ENCODE results near the gene CFAP43. TPM values are rescaled to one million over a fixed set of nuclear protein-coding genes. Genes with fewer than 3 reads are reported as not detected.
A peak's percentile ranks its signal among the peaks of the same experiment; 100 is the strongest.

Gene CFAP43
- total RNA-seq, 1 donor from 2014 or later: 0.56 TPM

DNA sequence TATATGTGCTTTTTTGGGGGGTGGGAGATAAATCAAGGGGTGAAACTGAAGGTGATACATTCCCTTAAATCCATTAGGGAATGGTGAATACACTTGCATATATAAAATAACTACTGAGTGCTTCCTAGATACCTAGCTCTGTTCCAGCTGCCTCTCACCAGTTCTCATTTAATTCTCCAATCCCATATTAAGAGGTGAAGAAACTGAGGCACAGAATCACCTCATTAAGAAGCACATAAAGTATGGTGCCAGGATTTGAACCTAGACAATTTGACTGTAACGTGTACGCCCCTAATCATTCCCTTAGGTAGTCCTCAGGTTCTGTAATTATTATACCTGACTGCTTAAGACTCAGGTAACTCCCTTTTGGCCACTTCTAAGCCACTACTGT is 111.7 kb downstream of the CFAP43 start:
- H3K4me3 Mint-ChIP-seq (ENCODE audit: unreplicated experiment): peak overlapping the region; percentile 92
- H3K9me3 Mint-ChIP-seq (ENCODE audit: unreplicated experiment): no peaks in the 10 kb centered on the region
- no peak for TF ChIP-seq CTCF (IDR thresholded peaks at IDR 0.05; ENCODE audit: unreplicated experiment)
- DNase-seq (ENCODE audit: low spot score): no peak
- peaks cover 19% of the 10 kb centered on the region for H3K4me1 Mint-ChIP-seq (ENCODE audit: unreplicated experiment)
- H3K27ac Mint-ChIP-seq (ENCODE audit: unreplicated experiment): peak overlapping the region; percentile 99
- peaks cover 8% of the 10 kb centered on the region for H3K27me3 Mint-ChIP-seq (ENCODE audit: unreplicated experiment)
- no peaks in the 10 kb centered on the region for H3K36me3 Mint-ChIP-seq (ENCODE audit: low read depth, unreplicated experiment)

GRCh38 chr10:104119996-104120395 is 112.2 kb downstream of the CFAP43 start:
- no peak for TF ChIP-seq CTCF (IDR thresholded peaks at IDR 0.05; ENCODE audit: unreplicated experiment)
- Mint-ChIP-seq H3K4me1 (ENCODE audit: unreplicated experiment) (peaks cover 19% of the 10 kb centered on the region), H3K4me3 (ENCODE audit: unreplicated experiment) (no peak overlapping the region), H3K27me3 (ENCODE audit: unreplicated experiment) (peaks cover 8% of the 10 kb centered on the region), H3K36me3 (ENCODE audit: low read depth, unreplicated experiment) (no peaks in the 10 kb centered on the region), H3K27ac (ENCODE audit: unreplicated experiment) (peak overlapping the region; percentile 99), H3K9me3 (ENCODE audit: unreplicated experiment) (no peaks in the 10 kb centered on the region)
- DNase-seq (ENCODE audit: low spot score): no peak

DNA sequence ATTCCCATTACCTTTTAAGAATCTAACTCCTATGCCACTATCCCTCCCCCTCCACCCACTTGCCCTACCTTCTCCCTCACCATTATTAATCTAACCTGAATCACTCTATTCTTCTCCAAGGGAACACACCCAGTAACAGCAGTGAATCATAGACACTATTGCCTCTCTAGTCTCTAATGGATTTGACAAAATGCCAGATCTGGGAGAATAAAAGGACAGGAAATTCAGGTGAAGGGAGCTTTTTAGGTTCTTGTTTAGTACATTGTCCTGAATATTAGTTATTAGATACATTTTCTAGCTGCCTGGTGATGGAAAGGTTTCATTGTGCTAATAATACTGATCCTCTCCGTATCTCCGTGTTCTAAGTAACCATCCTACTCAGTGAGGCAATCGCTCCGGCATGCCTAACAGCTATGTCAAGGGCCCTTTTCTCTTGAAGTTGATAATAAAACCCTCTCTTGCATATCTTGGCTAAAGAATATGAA is 114.3 kb downstream of the CFAP43 start:
- H3K27ac Mint-ChIP-seq (ENCODE audit: unreplicated experiment): no peak overlapping the region
- DNase-seq (ENCODE audit: low spot score): no peak
- TF ChIP-seq CTCF (IDR thresholded peaks at IDR 0.05; ENCODE audit: unreplicated experiment): no peak
- H3K9me3 Mint-ChIP-seq (ENCODE audit: unreplicated experiment): no peaks in the 10 kb centered on the region
- H3K4me1 Mint-ChIP-seq (ENCODE audit: unreplicated experiment): peaks cover 23% of the 10 kb centered on the region
- no peak overlapping the region for H3K4me3 Mint-ChIP-seq (ENCODE audit: unreplicated experiment)
- H3K27me3 Mint-ChIP-seq (ENCODE audit: unreplicated experiment): peaks cover 8% of the 10 kb centered on the region
- H3K36me3 Mint-ChIP-seq (ENCODE audit: low read depth, unreplicated experiment): no peaks in the 10 kb centered on the region

- Mint-ChIP-seq H3K9me3 (ENCODE audit: unreplicated experiment) (no peaks in the 10 kb centered on the region), H3K27ac (ENCODE audit: unreplicated experiment) (no peak overlapping the region), H3K4me1 (ENCODE audit: unreplicated experiment) (peaks cover 14% of the 10 kb centered on the region), H3K36me3 (ENCODE audit: low read depth, unreplicated experiment) (no peaks in the 10 kb centered on the region), H3K4me3 (ENCODE audit: unreplicated experiment) (no peak overlapping the region), H3K27me3 (ENCODE audit: unreplicated experiment) (no peaks in the 10 kb centered on the region)
- no peak for TF ChIP-seq CTCF (IDR thresholded peaks at IDR 0.05; ENCODE audit: unreplicated experiment)
- no peak for DNase-seq (ENCODE audit: low spot score)
Observed at GRCh38 chr10:104113376-104113956, 118.7 kb downstream of the CFAP43 start.

- H3K9me3 Mint-ChIP-seq (ENCODE audit: unreplicated experiment): no peaks in the 10 kb centered on the region
- H3K4me1 Mint-ChIP-seq (ENCODE audit: unreplicated experiment): peaks cover 11% of the 10 kb centered on the region
- no peak overlapping the region for H3K4me3 Mint-ChIP-seq (ENCODE audit: unreplicated experiment)
- TF ChIP-seq CTCF (IDR thresholded peaks at IDR 0.05; ENCODE audit: unreplicated experiment): no peak
- no peaks in the 10 kb centered on the region for H3K27me3 Mint-ChIP-seq (ENCODE audit: unreplicated experiment)
- no peak overlapping the region for H3K27ac Mint-ChIP-seq (ENCODE audit: unreplicated experiment)
- DNase-seq (ENCODE audit: low spot score): no peak
- no peaks in the 10 kb centered on the region for H3K36me3 Mint-ChIP-seq (ENCODE audit: low read depth, unreplicated experiment)
Observed at GRCh38 chr10:104109908-104110662, 122.1 kb downstream of the CFAP43 start.
